Loucy (cell line): Measurements from ENCODE around the gene VSIG8.

ENCODE experiments used
- H2AFZ ChIP-seq: fragments of 200-600 bp; sonication (generic); 2 replicates; pipeline ENCODE4 v1.6.0; 2016; ENCODE audit warnings: antibody characterized with exemption, mild to moderate bottlenecking, low read length, moderate library complexity
- H3F3A ChIP-seq: fragments of 200-600 bp; 2 replicates; pipeline ENCODE4 v1.6.0; 2016; ENCODE audit warnings: antibody characterized with exemption, low read depth, mild to moderate bottlenecking
- H3K27me3 ChIP-seq: fragments of 200-600 bp; sonication (generic); 2 replicates; pipeline ENCODE4 v1.6.1; 2014; ENCODE audit warnings: low read length, mild to moderate bottlenecking; ENCODE audit not compliant: insufficient read depth, poor library complexity, severe bottlenecking
- H3K36me3 ChIP-seq: fragments of 200-600 bp; sonication (generic); 2 replicates; pipeline ENCODE4 v1.6.1; 2016; ENCODE audit warnings: low read length; ENCODE audit not compliant: insufficient read depth
- H3K4me1 ChIP-seq: fragments of 200-600 bp; sonication (generic); 2 replicates; pipeline ENCODE4 v1.5.1; 2014; ENCODE audit warnings: low read length, mild to moderate bottlenecking; ENCODE audit not compliant: insufficient read depth, poor library complexity, severe bottlenecking
- H3K4me2 ChIP-seq: fragments of 200-600 bp; sonication (generic); 2 replicates; pipeline ENCODE4 v1.6.0; 2014; ENCODE audit warnings: antibody characterized with exemption, low read length, low read depth, mild to moderate bottlenecking; ENCODE audit not compliant: poor library complexity, severe bottlenecking
- H3K4me3 ChIP-seq: fragments of 200-600 bp; sonication (generic); 2 replicates; pipeline ENCODE4 v1.5.1; 2014; ENCODE audit warnings: low read length, mild to moderate bottlenecking, mixed read lengths; ENCODE audit not compliant: poor library complexity, severe bottlenecking
- H3K79me2 ChIP-seq: fragments of 200-600 bp; sonication (generic); 2 replicates; pipeline ENCODE4 v1.6.1; 2014; ENCODE audit warnings: low read length; ENCODE audit not compliant: insufficient read depth
- H3K9ac ChIP-seq: fragments of 200-600 bp; sonication (generic); 2 replicates; pipeline ENCODE4 v1.6.0; 2014; ENCODE audit warnings: mild to moderate bottlenecking, low read depth, low read length, moderate library complexity; ENCODE audit not compliant: poor library complexity, severe bottlenecking
- H3K9me2 ChIP-seq: fragments of 200-600 bp; sonication (generic); replicated peaks from 2 replicates; pipeline ENCODE4 v1.6.1; 2016; ENCODE audit warnings: low read depth, low read length, mixed read lengths
- H3K9me3 ChIP-seq: fragments of 200-600 bp; sonication (generic); 2 replicates; pipeline ENCODE4 v1.6.1; 2014; ENCODE audit warnings: mild to moderate bottlenecking, antibody characterized with exemption, low read length, low read depth; ENCODE audit not compliant: insufficient read depth
- H4K20me1 ChIP-seq: fragments of 200-600 bp; sonication (generic); 2 replicates; pipeline ENCODE4 v1.6.0; 2014; ENCODE audit warnings: antibody characterized with exemption, low read length, mild to moderate bottlenecking; ENCODE audit not compliant: insufficient read depth, poor library complexity, severe bottlenecking
- EZH2phosphoT487 ChIP-seq: fragments of 200-600 bp; IDR thresholded peaks from 2 replicates; pipeline ENCODE4 v1.6.1; 2018; ENCODE audit warnings: antibody characterized with exemption, mild to moderate bottlenecking, moderate library complexity, borderline replicate concordance
- TF ChIP-seq, protein P1 (sequence below): fragments of 200-600 bp; sonication (generic); conservative IDR thresholded peaks from 2 replicates; pipeline ENCODE4 v1.5.1; 2014; ENCODE audit warnings: mild to moderate bottlenecking, antibody characterized with exemption, low read length

The VSIG8 gene

GRCh38 chr1:159892944-159893343 is 30.5 kb upstream of the VSIG8 start:
- Histone ChIP-seq H3K9me3 (no peaks in the 10 kb centered on the region), H3K9me2 (no peaks in the 10 kb centered on the region), H3F3A (no peaks in the 10 kb centered on the region), H3K9ac (no peak overlapping the region), H3K4me1 (peaks cover 44% of the 10 kb centered on the region), H3K27me3 (no peaks in the 10 kb centered on the region), H3K79me2 (peaks cover 3% of the 10 kb centered on the region; the same call in 1 of the 2 replicates), H3K4me3 (no peak overlapping the region), H4K20me1 (no peaks in the 10 kb centered on the region), H2AFZ (no peak overlapping the region), H3K4me2 (no peak overlapping the region), H3K36me3 (no peaks in the 10 kb centered on the region)
- TF ChIP-seq EZH2phosphoT487 = no peak
- TF ChIP-seq, protein P1, sequence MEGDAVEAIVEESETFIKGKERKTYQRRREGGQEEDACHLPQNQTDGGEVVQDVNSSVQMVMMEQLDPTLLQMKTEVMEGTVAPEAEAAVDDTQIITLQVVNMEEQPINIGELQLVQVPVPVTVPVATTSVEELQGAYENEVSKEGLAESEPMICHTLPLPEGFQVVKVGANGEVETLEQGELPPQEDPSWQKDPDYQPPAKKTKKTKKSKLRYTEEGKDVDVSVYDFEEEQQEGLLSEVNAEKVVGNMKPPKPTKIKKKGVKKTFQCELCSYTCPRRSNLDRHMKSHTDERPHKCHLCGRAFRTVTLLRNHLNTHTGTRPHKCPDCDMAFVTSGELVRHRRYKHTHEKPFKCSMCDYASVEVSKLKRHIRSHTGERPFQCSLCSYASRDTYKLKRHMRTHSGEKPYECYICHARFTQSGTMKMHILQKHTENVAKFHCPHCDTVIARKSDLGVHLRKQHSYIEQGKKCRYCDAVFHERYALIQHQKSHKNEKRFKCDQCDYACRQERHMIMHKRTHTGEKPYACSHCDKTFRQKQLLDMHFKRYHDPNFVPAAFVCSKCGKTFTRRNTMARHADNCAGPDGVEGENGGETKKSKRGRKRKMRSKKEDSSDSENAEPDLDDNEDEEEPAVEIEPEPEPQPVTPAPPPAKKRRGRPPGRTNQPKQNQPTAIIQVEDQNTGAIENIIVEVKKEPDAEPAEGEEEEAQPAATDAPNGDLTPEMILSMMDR = peak; percentile 57

GRCh38 chr1:159891275-159892157 is 29.1 kb upstream of the VSIG8 start:
- Histone ChIP-seq H3K27me3 (no peaks in the 10 kb centered on the region), H3K9ac (peak overlapping the region; percentile 65), H3F3A (no peaks in the 10 kb centered on the region), H3K9me3 (no peaks in the 10 kb centered on the region), H3K4me1 (peaks cover 44% of the 10 kb centered on the region), H4K20me1 (no peaks in the 10 kb centered on the region), H3K4me2 (peak overlapping the region; percentile 77), H3K79me2 (peaks cover 3% of the 10 kb centered on the region; the same call in 1 of the 2 replicates), H3K4me3 (peak overlapping the region; percentile 9), H3K9me2 (no peaks in the 10 kb centered on the region), H3K36me3 (no peaks in the 10 kb centered on the region), H2AFZ (no peak overlapping the region)
- TF ChIP-seq, protein P1 = peak; percentile 100
- TF ChIP-seq EZH2phosphoT487 = no peak

GRCh38 chr1:159890390-159890789 is 27.9 kb upstream of the VSIG8 start:
- Histone ChIP-seq H3F3A (no peaks in the 10 kb centered on the region), H3K9me2 (no peaks in the 10 kb centered on the region), H3K9ac (peak overlapping the region; percentile 65), H3K79me2 (peaks cover 3% of the 10 kb centered on the region; the same call in 1 of the 2 replicates), H4K20me1 (no peaks in the 10 kb centered on the region), H3K4me3 (peak overlapping the region; percentile 67), H3K9me3 (no peaks in the 10 kb centered on the region), H3K36me3 (no peaks in the 10 kb centered on the region), H2AFZ (0 out of 2 replicates have a peak overlapping the region, but pooled peaks have one; percentile 3), H3K27me3 (no peaks in the 10 kb centered on the region), H3K4me2 (peak overlapping the region; percentile 77), H3K4me1 (peaks cover 38% of the 10 kb centered on the region)
- TF ChIP-seq EZH2phosphoT487 = no peak
- TF ChIP-seq, protein P1 = no peak
